PC-9 (cell line): ENCODE data around the gene MAP4K5. TPM values are rescaled to one million over a fixed set of nuclear protein-coding genes. Genes with fewer than 3 reads are reported as not detected.

Experiments used
- BruUV-seq: library from RNA; stranded (reverse); fragments of 400-500 nt; replicated peaks from 2 replicates; lab custom pipeline; 2021; lab: Mats Ljungman, UMichigan
- CTCF ChIA-PET: fragments of 300-600 bp; sonication (Branson Sonifier 250); formaldehyde crosslinking; loops from one replicate; lab custom pipeline; 2022; ENCODE audit warnings: antibody characterized with exemption; lab: Charles Lee
- POLR2A ChIA-PET: fragments of 300-600 bp; sonication (Branson Sonifier 250); formaldehyde crosslinking; loops from one replicate; lab custom pipeline; 2022; ENCODE audit warnings: antibody characterized with exemption; ENCODE audit not compliant: unreplicated experiment; lab: Charles Lee
- DNase-seq, 2 experiments: peaks; one replicate each; pipeline versions ENCODE4 v3.0.0 to v3.0.0-alpha.2; 2015 to 2022; ENCODE audit warnings: mixed read lengths in 1 of 2
- H2AFZ ChIP-seq: fragments of 200-600 bp; sonication (generic); 2 replicates; pipeline ENCODE4 v1.8.1; 2017; ENCODE audit warnings: antibody characterized with exemption
- H3F3A ChIP-seq: fragments of 200-600 bp; sonication (generic); 2 replicates; pipeline ENCODE4 v1.8.1; 2017; ENCODE audit warnings: antibody characterized with exemption, mild to moderate bottlenecking, low read depth; ENCODE audit not compliant: insufficient read depth
- H3K27ac ChIP-seq: fragments of 200-600 bp; sonication (generic); 2 replicates; pipeline ENCODE4 v1.6.1; 2016; ENCODE audit warnings: mixed run types
- H3K27me3 ChIP-seq: fragments of 200-600 bp; sonication (generic); 2 replicates; pipeline ENCODE4 v1.6.1; 2016; ENCODE audit warnings: low read depth, mixed run types; ENCODE audit not compliant: insufficient read depth
- H3K36me3 ChIP-seq: fragments of 200-600 bp; sonication (generic); 2 replicates; pipeline ENCODE4 v1.6.1; 2016; ENCODE audit warnings: low read depth, mixed run types
- H3K4me1 ChIP-seq: fragments of 200-600 bp; sonication (generic); replicated peaks from 2 replicates; pipeline ENCODE4 v1.6.1; 2016; ENCODE audit warnings: mixed run types; ENCODE audit not compliant: insufficient read depth
- H3K4me2 ChIP-seq: fragments of 200-600 bp; sonication (generic); 2 replicates; pipeline ENCODE4 v1.6.1; 2017; ENCODE audit warnings: mixed run types
- H3K4me3 ChIP-seq: fragments of 200-600 bp; sonication (generic); 2 replicates; pipeline ENCODE4 v1.6.1; 2016; ENCODE audit warnings: mixed run types
- H3K79me2 ChIP-seq: fragments of 200-600 bp; sonication (generic); 2 replicates; pipeline ENCODE4 v1.6.1; 2017; ENCODE audit warnings: low read depth, mixed run types
- H3K9me2 ChIP-seq: fragments of 200-600 bp; sonication (generic); 2 replicates; pipeline ENCODE4 v1.8.1; 2017; ENCODE audit warnings: mild to moderate bottlenecking; ENCODE audit not compliant: insufficient read depth
- H3K9me3 ChIP-seq: fragments of 200-600 bp; sonication (generic); 2 replicates; pipeline ENCODE4 v1.8.1; 2016; ENCODE audit warnings: low read depth; ENCODE audit not compliant: insufficient read depth
- H4K20me1 ChIP-seq: fragments of 200-600 bp; sonication (generic); 2 replicates; pipeline ENCODE4 v1.8.1; 2017; ENCODE audit not compliant: insufficient read depth
- CTCF ChIP-seq: fragments of 200-600 bp; sonication (generic); conservative IDR thresholded peaks from 2 replicates; pipeline ENCODE4 v1.6.1; 2017; ENCODE audit warnings: mixed run types, antibody characterized with exemption, mild to moderate bottlenecking, moderate library complexity
- EZH2 ChIP-seq: fragments of 200-600 bp; sonication (generic); IDR thresholded peaks from 2 replicates; pipeline ENCODE4 v1.8.0; 2017; ENCODE audit warnings: antibody characterized with exemption, low read depth
- intact Hi-C: fragments of 100-400 bp; cut with micrococcal nuclease; formaldehyde crosslinking; loops from one replicate; pipeline ENCODE4 v1.10.0; 2022; ENCODE audit not compliant: unreplicated experiment
- total RNA-seq: library from RNA; stranded (reverse); gene quantifications from 2 replicates; pipeline ENCODE4 v1.2.3, GENCODE V29; 2021

Gene MAP4K5
- total RNA-seq, 1 experiment from 2014 or later: 51.8 TPM

- no peak for DNase-seq
Observed at GRCh38 chr14:50379563-50379962, 152.8 kb downstream of the MAP4K5 start.

DNA sequence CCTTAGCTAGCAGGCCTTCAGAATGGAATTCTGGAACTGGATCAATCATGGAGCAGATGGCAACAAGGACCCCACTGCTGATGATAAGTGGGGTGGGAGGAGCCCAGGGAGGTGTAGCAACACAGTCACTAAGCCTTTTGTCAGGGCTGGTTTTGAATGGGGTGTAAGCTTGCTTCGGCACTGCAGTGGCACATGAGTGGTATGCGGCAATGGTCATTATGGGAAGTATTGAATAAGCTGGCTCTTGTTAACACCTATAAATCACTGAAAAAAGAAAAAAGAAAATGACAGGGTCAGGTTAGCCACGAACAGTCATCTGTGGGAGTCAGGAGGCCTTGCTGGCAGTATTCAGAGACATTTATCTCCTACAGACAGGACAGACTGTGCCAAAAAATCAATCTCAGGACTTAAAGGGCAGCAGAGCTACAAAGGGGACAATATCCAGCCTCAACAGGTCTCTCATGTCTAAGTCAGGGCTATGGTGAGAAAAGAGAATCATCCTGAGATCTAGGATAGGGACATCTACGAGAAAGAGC is 154.8 kb downstream of the MAP4K5 start:
- H3K9me2 ChIP-seq: no peaks in the 10 kb centered on the region
- no peak overlapping the region for H3K4me3 ChIP-seq
- H4K20me1 ChIP-seq: no peaks in the 10 kb centered on the region
- no peaks in the 10 kb centered on the region for H3K27me3 ChIP-seq
- H3K9me3 ChIP-seq: no peaks in the 10 kb centered on the region
- intact Hi-C loops: no loop called here
- no TSS peak for BruUV-seq
- no peaks in the 10 kb centered on the region for H3K79me2 ChIP-seq
- no peak overlapping the region for H3K27ac ChIP-seq
- ChIA-PET CTCF (interaction anchor here (0.7 kb wide), 1 partner anchor 422 kb away, joined by 14 read pairs; no protein-coding TSS in a partner anchor), POLR2A (no interaction called here)
- no peak for TF ChIP-seq CTCF
- TF ChIP-seq EZH2: no peak
- no peak for DNase-seq
- no peaks in the 10 kb centered on the region for H3F3A ChIP-seq
- H3K4me2 ChIP-seq: no peak overlapping the region
- H3K4me1 ChIP-seq: no peaks in the 10 kb centered on the region
- H2AFZ ChIP-seq: no peak overlapping the region
- no peaks in the 10 kb centered on the region for H3K36me3 ChIP-seq

More at GRCh38 chr14:50379563-50379962, 152.8 kb downstream of the MAP4K5 start:
- intact Hi-C loops: no loop called here
- no peaks in the 10 kb centered on the region for H3K36me3 ChIP-seq
- ChIA-PET POLR2A (no interaction called here), CTCF (interaction anchor here (0.6 kb wide), 1 partner anchor 190 kb away, joined by 3 read pairs; no protein-coding TSS in a partner anchor)
- no peaks in the 10 kb centered on the region for H3F3A ChIP-seq
- H3K9me3 ChIP-seq: no peaks in the 10 kb centered on the region
- no peak overlapping the region for H3K27ac ChIP-seq
- BruUV-seq: no TSS peak
- H3K4me1 ChIP-seq: no peaks in the 10 kb centered on the region
- no peaks in the 10 kb centered on the region for H3K79me2 ChIP-seq
- no peak for TF ChIP-seq CTCF
- TF ChIP-seq EZH2: no peak
- H3K4me3 ChIP-seq: no peak overlapping the region
- H2AFZ ChIP-seq: no peak overlapping the region
- no peaks in the 10 kb centered on the region for H3K9me2 ChIP-seq
- H3K27me3 ChIP-seq: no peaks in the 10 kb centered on the region
- no peak overlapping the region for H3K4me2 ChIP-seq
- no peaks in the 10 kb centered on the region for H4K20me1 ChIP-seq

DNA sequence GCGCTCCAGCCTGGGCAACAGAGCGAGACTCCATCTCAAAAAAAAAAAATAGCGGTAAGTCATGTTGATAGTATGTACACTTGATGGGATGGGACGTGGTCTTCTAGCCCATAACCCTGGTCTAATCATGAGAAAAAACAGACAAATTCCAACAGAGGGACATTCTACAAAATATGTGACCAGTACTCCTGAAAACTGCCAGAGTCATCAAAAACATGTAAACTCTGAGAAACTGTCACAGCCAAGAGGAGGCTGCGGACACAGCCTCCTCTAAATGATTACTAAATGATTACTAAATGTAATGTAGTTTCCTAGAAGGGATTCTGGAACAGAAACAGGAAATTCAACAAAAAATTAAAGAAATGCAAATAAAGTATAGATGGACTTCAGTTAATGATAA is 156.6 kb downstream of the MAP4K5 start:
- Histone ChIP-seq H3K36me3 (no peaks in the 10 kb centered on the region), H3K4me2 (no peak overlapping the region), H3K9me3 (no peaks in the 10 kb centered on the region), H4K20me1 (no peaks in the 10 kb centered on the region), H3K4me3 (no peak overlapping the region), H3K79me2 (no peaks in the 10 kb centered on the region), H3K4me1 (no peaks in the 10 kb centered on the region), H3F3A (no peaks in the 10 kb centered on the region), H3K9me2 (no peaks in the 10 kb centered on the region), H3K27me3 (no peaks in the 10 kb centered on the region), H3K27ac (no peak overlapping the region), H2AFZ (no peak overlapping the region)
- ChIA-PET POLR2A (no interaction called here), CTCF (no interaction called here)
- DNase-seq: no peak
- intact Hi-C loops: no loop called here
- no TSS peak for BruUV-seq
- TF ChIP-seq EZH2 (no peak), CTCF (no peak)
